ENCODE results near the gene NSF.
"Not testable (repeated sequence)": the region's sequence is repeated elsewhere in the genome, so short reads cannot be mapped to it uniquely, and the experiment has no call there.

The NSF gene

DNA sequence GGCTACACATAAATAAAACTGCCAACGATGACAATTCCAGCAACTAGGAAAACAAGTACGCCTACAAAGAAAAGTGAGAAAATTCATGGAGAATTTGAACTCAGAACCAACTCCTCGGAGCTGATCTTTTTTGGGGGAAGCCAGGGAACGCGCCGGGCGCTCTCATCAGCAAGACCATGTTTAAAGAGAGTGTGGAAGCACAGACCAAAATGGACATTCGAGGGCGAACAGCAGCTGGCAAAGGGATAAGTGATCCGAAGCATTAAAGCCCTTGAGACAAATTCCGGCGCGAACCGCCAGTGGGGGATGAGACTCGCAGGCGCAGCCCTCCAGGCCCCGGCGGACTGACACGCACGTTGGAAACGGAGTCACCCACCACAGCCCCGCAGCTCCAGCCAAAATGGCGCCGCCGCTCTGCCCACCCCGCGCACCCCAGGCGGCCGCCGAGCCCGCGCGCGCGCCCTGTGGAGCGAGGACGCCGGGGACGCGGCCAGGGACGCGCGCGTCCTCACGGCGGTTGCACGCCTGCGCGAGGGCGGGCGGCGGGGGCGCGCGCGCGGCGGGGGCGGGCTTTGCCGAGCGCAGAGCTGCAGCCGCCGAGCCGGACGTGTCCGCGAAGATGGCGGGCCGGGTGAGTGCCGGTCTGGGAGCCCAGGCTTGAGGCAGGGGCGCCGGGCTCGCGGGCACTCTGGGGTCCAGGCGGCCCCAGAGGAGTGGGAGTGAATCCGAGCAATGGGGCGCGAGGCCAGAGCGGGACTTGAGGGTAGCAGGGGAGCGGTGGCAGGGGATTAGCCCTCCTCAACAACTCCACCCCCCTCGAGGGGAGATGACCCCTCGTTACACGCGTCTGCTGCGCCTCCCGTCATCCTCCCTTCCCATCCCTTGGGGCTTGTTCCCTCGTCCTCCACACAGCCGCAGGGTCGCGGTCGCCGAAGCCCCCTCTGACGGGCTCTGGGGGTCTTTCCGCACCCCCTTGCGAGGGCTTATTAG is at the start of gene NSF:
Gene NSF (plus strand): TSS at position 513 of the 990 bp plus-strand sequence. CDS start 107 bp downstream, at position 620.
- not testable (repeated sequence) for DNase-seq

GRCh38 chr17:46548607-46549006 is 41.9 kb upstream of the NSF start:
- not testable (repeated sequence) for DNase-seq

GRCh38 chr17:46559155-46559554 is 31.3 kb upstream of the NSF start:
- not testable (repeated sequence) for DNase-seq

- not testable (repeated sequence) for DNase-seq
These were observed 30.4 kb upstream of the NSF start for GRCh38 chr17:46560048-46560447.

DNA sequence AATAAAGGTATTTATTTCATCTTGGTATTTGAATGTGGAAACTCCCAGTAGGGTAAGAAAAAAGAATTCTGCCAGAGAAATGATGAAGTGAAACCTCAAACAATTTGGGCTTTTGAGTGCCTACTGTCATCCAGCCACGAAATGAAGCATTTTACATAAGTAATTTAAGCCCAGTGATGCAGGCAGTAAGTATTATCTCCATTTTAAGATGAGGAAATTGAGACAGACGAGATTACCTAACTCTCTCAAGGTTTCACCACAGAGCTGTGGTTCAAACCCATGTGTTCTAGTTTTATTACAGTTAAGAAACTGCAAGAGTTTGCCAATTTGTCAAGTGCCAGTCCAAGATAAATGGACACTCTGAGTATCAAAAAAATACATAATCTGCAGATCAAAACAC is 24.2 kb upstream of the NSF start:
- DNase-seq: not testable (repeated sequence)

DNA sequence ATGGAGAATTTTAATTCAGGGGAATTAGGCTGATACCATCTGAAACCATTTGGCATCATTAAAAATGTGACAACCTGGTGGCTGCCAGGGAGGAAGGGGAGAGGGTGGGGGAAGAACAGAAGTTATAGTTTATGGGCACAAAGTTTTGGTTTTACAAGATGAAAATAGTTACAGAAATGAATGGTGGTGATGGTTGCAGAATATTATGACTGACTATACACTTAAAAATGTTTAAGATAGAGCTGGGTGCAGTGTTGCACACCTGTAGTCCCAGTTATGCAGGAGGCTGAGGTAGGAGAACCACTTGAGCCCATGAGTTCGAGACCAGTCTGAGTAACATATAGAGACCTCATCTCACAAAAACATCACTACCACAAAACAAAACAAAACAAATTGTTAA is 23.5 kb upstream of the NSF start:
- not testable (repeated sequence) for DNase-seq

- DNase-seq: not testable (repeated sequence)
These were observed 18.7 kb upstream of the NSF start for GRCh38 chr17:46571796-46572195.

DNA sequence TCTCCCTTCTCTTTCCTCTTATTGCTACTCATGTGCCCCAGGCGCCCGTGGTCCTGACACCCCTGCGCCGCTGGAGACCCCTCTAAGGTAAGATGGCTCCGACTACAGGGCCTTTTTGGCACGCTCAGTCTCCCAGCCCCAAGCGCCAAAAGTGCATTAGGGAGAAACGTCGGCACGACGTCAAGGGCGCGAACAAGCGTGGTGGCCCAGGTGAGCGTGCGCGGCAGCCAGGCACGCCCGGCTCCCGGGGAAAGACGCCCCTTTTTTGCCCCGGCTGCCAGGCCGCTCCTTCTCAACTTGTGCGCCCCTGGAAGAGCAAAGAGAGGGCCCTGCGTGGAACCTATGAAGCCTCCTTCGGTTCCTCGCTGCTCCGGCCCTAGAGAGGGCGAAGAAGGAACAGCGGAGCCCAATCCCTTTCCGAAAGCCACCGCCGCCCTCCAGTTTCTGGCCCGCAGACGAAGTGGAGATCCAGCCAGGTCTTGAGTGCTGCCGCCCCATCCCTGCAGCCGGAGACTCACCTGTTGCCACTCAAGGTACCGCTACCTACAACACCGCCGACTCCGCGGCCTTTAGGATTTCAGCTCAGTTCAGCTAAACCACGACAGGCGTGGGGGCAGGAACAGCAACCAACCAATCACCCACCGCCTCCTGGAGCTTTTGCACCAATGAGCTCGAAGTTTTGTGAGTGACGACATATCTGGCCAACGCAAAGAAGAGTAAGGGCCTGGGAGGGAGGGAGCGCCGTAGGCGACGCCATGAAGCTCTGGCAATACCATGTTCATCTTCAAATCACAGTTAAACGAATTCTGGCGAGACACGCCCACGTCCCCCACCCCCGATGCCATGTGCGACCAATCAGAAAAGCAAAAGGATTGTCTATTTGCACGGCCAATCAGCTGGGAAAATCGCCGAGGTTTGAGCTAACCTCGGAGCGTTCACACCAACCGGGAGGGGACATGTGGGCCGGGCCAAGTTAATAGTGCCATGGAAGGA is 11.1 kb upstream of the NSF start, which contains the start of gene ARL17A:
Gene ARL17A (minus strand): TSS at position 609 of the 993 bp plus-strand sequence. CDS start 3,369 bp downstream, outside the sequence.
- DNase-seq: not testable (repeated sequence)

DNA sequence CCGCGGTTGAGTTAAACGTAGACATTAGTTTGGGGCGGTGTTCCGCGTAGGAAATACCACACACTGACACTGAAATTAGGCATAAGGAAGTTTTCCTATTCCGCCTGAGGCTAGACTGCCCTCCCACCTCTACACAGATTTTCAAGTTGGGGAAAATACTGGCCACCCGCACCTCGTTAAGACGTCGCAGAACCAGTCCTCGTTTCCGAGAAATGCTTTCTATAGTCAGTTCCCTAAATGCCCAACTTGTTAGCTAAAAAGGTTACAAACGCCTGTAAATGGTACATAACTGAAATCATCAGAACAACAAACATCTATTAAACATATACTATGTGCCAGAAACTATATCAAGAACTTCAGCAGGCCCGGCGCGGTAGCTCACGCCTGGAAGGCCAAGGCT is 10.4 kb upstream of the NSF start:
- not testable (repeated sequence) for DNase-seq

DNA sequence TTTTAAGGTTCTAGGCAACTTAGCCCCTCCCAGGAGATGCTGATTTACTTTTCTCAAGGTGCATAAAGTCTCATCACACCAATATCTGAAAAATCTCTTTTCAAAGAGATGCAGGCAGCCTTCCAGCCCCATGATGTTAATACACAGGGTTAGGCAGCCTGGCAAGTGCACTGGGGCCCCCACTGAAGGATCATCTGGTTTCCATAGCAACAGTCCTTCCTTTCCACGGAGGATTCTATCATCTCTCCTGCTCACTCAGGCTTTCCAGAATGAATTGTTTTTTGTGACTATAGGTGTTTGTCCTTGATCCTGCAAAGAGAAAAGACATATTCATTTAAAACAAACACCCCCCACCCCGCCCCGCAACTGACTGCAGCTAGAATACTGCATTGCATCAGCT is 5.0 kb upstream of the NSF start:
- DNase-seq: not testable (repeated sequence)

- DNase-seq: not testable (repeated sequence)
These were observed 863 bp downstream of the NSF start for GRCh38 chr17:46591332-46591731.

- DNase-seq: not testable (repeated sequence)
These were observed 8.0 kb downstream of the NSF start for GRCh38 chr17:46598344-46598931.

DNA sequence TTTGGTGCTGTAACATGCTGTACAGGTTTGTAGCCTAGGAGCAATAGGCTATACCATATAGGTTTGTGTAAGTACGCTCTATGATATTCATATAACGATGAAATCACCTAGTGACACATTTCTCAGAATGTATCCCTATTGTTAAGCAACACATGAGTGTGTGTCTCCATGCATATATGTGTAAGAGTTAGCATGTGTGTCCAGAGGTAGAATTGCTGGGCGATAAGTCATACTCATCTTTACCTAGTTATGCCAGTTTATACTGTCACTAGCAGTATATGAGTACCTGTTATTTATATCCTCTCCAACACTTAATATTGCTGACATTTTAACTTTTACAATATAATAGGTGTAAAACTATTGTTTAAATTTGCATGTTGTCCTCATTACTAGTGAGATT is 10.3 kb downstream of the NSF start:
- DNase-seq: not testable (repeated sequence)

DNA sequence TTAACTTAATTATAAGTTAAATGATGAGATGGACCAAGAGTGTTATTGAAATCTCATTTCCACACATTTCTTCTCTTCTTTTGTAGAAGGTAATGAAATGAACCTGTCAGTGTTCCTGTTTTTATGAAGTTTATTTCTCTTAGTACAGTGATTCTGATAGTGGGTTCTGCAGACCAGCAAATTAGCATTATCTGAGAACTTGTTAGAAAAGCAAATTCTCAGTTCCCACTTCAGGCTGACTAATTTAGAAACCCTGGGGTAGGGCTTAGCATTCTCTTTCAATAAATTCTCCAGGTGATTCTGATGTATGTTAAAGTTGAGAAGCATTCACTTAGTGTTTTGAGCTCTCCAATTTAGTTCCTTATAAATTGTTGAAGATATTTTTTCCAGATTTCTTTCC is 12.7 kb downstream of the NSF start:
- not testable (repeated sequence) for DNase-seq

- DNase-seq: not testable (repeated sequence)
These were observed 20.8 kb downstream of the NSF start for GRCh38 chr17:46611304-46611703.

DNA sequence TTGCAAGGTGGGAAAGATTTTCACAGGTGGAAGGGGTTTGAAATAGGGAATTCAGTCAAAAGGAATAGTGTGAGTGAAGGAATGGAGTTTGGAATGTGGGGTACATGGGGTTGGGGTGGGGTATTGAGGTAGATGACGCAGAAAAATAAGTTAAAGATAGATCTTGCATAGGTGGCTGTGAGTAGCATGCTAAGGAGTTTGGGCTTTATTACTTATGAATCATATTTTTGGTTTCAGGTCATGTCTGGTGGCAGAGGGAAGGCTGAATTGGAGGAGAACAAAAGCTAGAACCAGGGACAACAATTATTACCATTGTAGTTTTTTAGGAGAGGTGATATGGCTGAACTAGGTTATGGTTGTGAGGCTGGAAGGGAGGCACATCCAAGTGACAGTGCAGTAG is 23.4 kb downstream of the NSF start:
- DNase-seq: not testable (repeated sequence)

DNA sequence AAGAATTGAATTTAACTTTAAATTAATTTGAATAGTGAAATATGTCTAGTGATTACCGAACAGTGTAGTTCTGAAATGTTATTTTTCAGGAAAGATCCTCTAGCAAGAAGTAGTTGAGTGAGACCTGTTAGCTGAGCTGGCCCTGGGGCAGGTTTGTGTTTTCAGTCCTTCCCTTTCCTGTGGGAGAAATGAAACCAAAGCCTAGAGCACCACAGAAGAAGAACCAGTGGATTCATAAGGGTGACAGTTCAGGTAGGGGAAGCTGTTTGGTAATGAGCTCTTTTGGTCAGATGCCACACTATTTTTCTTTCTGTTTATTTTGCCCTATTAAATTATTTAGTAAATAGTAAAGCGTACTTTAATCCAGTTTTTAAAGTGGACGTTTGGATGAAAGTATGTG is 26.7 kb downstream of the NSF start:
- DNase-seq: not testable (repeated sequence)

GRCh38 chr17:46618975-46619374 is 28.5 kb downstream of the NSF start:
- not testable (repeated sequence) for DNase-seq

GRCh38 chr17:46623790-46624189 is 33.3 kb downstream of the NSF start:
- not testable (repeated sequence) for DNase-seq

GRCh38 chr17:46624726-46625125 is 34.3 kb downstream of the NSF start:
- not testable (repeated sequence) for DNase-seq

DNA sequence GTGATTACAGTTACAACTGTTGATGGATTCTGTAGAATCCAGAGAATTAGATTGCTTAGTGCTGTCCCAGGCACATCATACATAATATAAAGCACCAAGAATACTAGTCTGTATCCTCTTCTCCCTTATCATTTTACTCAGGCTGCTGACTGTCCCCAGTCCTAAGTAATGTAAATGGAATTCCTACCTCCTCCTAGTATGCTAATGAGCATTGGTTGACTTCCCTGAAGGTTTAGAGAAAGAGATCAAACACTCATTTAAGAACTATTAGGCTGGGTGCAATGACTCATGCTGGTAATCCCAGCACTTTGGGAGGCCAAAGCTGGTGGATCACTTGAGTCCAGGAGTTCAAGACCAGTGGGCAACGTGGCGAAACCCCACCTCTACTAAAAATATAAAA is 37.0 kb downstream of the NSF start:
- DNase-seq: not testable (repeated sequence)

DNA sequence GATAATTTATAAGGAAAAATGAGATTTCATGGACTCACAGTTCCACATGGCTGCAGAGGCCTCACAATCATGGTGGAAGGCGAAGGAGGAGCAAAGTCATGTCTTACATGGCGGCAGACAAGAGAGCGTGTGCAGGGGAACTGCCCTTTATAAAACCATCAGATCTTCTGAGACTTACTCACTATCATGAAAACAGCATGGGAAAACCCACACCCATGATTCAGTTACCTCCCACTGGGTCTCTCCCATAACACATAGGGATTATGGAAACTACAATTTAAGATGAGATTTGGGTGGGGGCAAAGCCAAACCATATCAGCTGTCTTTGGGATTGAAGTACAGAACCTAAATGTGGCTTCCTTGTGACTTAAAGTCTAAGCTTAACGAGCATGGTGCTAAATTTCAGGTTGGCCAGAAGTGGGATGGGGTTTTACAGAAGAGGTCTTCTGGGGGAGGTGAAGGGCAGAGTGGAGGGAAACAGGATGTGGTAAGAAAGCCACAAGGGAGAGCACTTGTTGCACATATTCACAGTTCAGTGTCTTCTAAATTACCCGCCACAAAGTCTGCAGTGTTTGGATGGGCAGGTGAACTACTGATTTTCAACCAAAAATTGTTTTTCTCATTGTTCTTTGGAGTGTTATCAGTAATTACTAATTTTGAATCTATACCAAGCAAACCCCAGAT is 38.4 kb downstream of the NSF start:
- not testable (repeated sequence) for DNase-seq

Measured in NCI-H1436 (cell line).